Keratinocyte (primary cell): ENCODE data around the gene KHSRP.

Experiments
- EZH2 ChIP-seq: IDR thresholded peaks from one replicate; pipeline ENCODE4 v1.6.1; 2012; ENCODE audit warnings: inconsistent platforms, mild to moderate bottlenecking, low read length, moderate library complexity
- TF ChIP-seq, protein P1 (sequence below), 3 experiments: IDR thresholded peaks in 1 of 3; conservative IDR thresholded peaks in 1 of 3; optimal IDR thresholded peaks in 1 of 3; 2 replicates in 2 of 3; 3 replicates in 1 of 3; pipeline versions ENCODE3 to v1.5.1; 2011; ENCODE audit warnings: low read length in 3 of 3, mild to moderate bottlenecking in 3 of 3, moderate library complexity in 2 of 3, control low read depth in 1 of 3, inconsistent platforms in 1 of 3; ENCODE audit not compliant: insufficient read depth in 2 of 3; ENCODE audit errors: extremely low read depth in 1 of 3

DNA sequence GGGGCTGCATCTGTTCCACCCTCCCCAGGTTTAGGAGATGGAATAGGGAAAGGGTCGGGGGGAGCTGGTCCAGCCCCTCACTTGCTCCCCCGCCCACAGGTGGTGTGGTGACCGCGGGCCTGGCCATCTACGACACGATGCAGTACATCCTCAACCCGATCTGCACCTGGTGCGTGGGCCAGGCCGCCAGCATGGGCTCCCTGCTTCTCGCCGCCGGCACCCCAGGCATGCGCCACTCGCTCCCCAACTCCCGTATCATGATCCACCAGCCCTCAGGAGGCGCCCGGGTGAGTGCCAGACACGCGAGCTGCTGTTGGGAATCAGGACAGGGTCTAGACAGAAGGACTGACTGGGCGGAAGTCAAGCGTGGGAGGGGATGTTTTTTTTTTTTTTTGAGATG, 60.3 kb downstream of the KHSRP start:
- TF ChIP-seq, protein P1, sequence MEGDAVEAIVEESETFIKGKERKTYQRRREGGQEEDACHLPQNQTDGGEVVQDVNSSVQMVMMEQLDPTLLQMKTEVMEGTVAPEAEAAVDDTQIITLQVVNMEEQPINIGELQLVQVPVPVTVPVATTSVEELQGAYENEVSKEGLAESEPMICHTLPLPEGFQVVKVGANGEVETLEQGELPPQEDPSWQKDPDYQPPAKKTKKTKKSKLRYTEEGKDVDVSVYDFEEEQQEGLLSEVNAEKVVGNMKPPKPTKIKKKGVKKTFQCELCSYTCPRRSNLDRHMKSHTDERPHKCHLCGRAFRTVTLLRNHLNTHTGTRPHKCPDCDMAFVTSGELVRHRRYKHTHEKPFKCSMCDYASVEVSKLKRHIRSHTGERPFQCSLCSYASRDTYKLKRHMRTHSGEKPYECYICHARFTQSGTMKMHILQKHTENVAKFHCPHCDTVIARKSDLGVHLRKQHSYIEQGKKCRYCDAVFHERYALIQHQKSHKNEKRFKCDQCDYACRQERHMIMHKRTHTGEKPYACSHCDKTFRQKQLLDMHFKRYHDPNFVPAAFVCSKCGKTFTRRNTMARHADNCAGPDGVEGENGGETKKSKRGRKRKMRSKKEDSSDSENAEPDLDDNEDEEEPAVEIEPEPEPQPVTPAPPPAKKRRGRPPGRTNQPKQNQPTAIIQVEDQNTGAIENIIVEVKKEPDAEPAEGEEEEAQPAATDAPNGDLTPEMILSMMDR (optimal IDR thresholded peaks at IDR 0.05 in 1 of 3, IDR thresholded peaks at IDR 0.05 in 1 of 3, conservative IDR thresholded peaks at IDR 0.05 in 1 of 3; ENCODE audit: extremely low read depth in 1 of 3, insufficient read depth in 2 of 3, low read length in 3 of 3), result no peak
- TF ChIP-seq EZH2, result no peak
